GM23338 (cell line): ENCODE measurements around the gene SLC25A10. TPM values are rescaled to one million over a fixed set of nuclear protein-coding genes. Genes with fewer than 3 reads are reported as not detected.

Source experiments
- ATAC-seq: fragments of 200-7000 bp; cut with Tn5 transposase; 3 replicates; pipeline ENCODE4 v1.9.1; 2020
- DNase-seq: peaks from one replicate; pipeline ENCODE4 v3.0.0-alpha.2; 2015; ENCODE audit warnings: low spot score
- H2AFZ ChIP-seq: fragments of 200-600 bp; sonication (generic); 2 replicates; pipeline ENCODE4 v1.8.0; 2016; ENCODE audit warnings: antibody characterized with exemption, mild to moderate bottlenecking, moderate library complexity
- H3F3A ChIP-seq: fragments of 200-600 bp; sonication (generic); replicated peaks from 2 replicates; pipeline ENCODE4 v1.8.0; 2017; ENCODE audit warnings: antibody characterized with exemption, mixed run types, low read depth
- H3K27ac ChIP-seq: fragments of 200-600 bp; sonication (generic); 2 replicates; pipeline ENCODE4 v1.6.1; 2016; ENCODE audit warnings: low read depth
- H3K27me3 ChIP-seq: fragments of 200-600 bp; sonication (generic); 2 replicates; pipeline ENCODE4 v1.8.0; 2016; ENCODE audit warnings: mild to moderate bottlenecking, mixed run types, moderate library complexity; ENCODE audit not compliant: insufficient read depth
- H3K36me3 ChIP-seq: fragments of 200-600 bp; sonication (generic); 2 replicates; pipeline ENCODE4 v1.8.0; 2016; ENCODE audit warnings: mild to moderate bottlenecking; ENCODE audit not compliant: insufficient read depth
- H3K4me1 ChIP-seq: fragments of 200-600 bp; sonication (generic); 2 replicates; pipeline ENCODE4 v1.8.0; 2016; ENCODE audit warnings: mild to moderate bottlenecking, moderate library complexity; ENCODE audit not compliant: insufficient read depth
- H3K4me2 ChIP-seq: fragments of 200-600 bp; sonication (generic); 2 replicates; pipeline ENCODE4 v1.7.1; 2017; ENCODE audit warnings: mixed run types
- H3K4me3 ChIP-seq: fragments of 200-600 bp; sonication (generic); 2 replicates; pipeline ENCODE4 v1.6.1; 2016; ENCODE audit warnings: mixed run types
- H3K79me2 ChIP-seq: fragments of 200-600 bp; sonication (generic); replicated peaks from 2 replicates; pipeline ENCODE4 v1.8.0; 2017; ENCODE audit warnings: mild to moderate bottlenecking; ENCODE audit not compliant: insufficient read depth
- H3K9me2 ChIP-seq: fragments of 200-600 bp; sonication (generic); 2 replicates; pipeline ENCODE4 v1.8.0; 2017; ENCODE audit not compliant: insufficient read depth
- H4K20me1 ChIP-seq: fragments of 200-600 bp; sonication (generic); replicated peaks from 2 replicates; pipeline ENCODE4 v1.8.0; 2017; ENCODE audit warnings: mild to moderate bottlenecking; ENCODE audit not compliant: insufficient read depth
- H3K27ac Mint-ChIP-seq: 2 replicates; pipeline ENCODE4 v1.8.0; 2020; ENCODE audit warnings: inconsistent platforms, mild to moderate bottlenecking, moderate library complexity, mixed read lengths
- H3K27me3 Mint-ChIP-seq: 3 replicates; pipeline ENCODE4 v1.8.0; 2022; ENCODE audit warnings: low read depth, mild to moderate bottlenecking, moderate library complexity, mixed read lengths, inconsistent platforms; ENCODE audit not compliant: insufficient read depth, poor library complexity
- H3K36me3 Mint-ChIP-seq: 3 replicates; pipeline ENCODE4 v1.8.0; 2021; ENCODE audit warnings: low read depth, mild to moderate bottlenecking, inconsistent platforms, moderate library complexity, mixed read lengths
- H3K4me1 Mint-ChIP-seq: 3 replicates; pipeline ENCODE4 v1.8.0; 2020; ENCODE audit warnings: mild to moderate bottlenecking, inconsistent platforms, mixed read lengths
- H3K4me3 Mint-ChIP-seq: 3 replicates; pipeline ENCODE4 v1.8.0; 2021; ENCODE audit warnings: moderate library complexity, mild to moderate bottlenecking, inconsistent platforms, mixed read lengths
- H3K9me3 Mint-ChIP-seq: 3 replicates; pipeline ENCODE4 v1.8.0; 2020; ENCODE audit warnings: moderate library complexity, mild to moderate bottlenecking, inconsistent platforms, mixed read lengths
- CREB1 ChIP-seq: fragments of 250-450 bp; sonication (Bioruptor Pico); IDR thresholded peaks from 2 replicates; pipeline ENCODE4 v1.5.0; 2020; ENCODE audit warnings: low read depth, mild to moderate bottlenecking, moderate library complexity
- EZH2phosphoT487 ChIP-seq: fragments of 200-600 bp; sonication (generic); IDR thresholded peaks from one replicate; pipeline ENCODE4 v1.8.1; 2018; ENCODE audit warnings: antibody characterized with exemption; ENCODE audit not compliant: unreplicated experiment
- NANOG ChIP-seq: IDR thresholded peaks from 2 replicates; pipeline ENCODE4 v1.6.1; 2016; ENCODE audit warnings: antibody characterized with exemption, borderline replicate concordance
- STAT1 ChIP-seq: IDR thresholded peaks from one replicate; pipeline ENCODE4 v1.6.1; 2016; ENCODE audit warnings: antibody characterized with exemption; ENCODE audit not compliant: unreplicated experiment
- ZNF114 ChIP-seq: fragments of 250-450 bp; sonication (Bioruptor Pico); IDR thresholded peaks from 2 replicates; pipeline ENCODE4 v1.5.0; 2020; ENCODE audit warnings: mild to moderate bottlenecking, moderate library complexity
- ZNF331 ChIP-seq: fragments of 250-450 bp; sonication (Bioruptor Pico); IDR thresholded peaks from 2 replicates; pipeline ENCODE4 v1.5.0; 2020; ENCODE audit warnings: low read depth, mild to moderate bottlenecking, moderate library complexity
- polyA plus RNA-seq: library from polyadenylated mRNA; unstranded; fragments of >200 nt; fragmentation: Nextera tagmentation; extraction: Ambion mirVana; gene quantifications from 2 replicates; pipeline ENCODE4 v1.2.1, GENCODE V29; 2016
- total RNA-seq: library from RNA; depleted of rRNA; stranded (reverse); fragments of >200 nt; shearing (Covaris generic); gene quantifications from 2 replicates; pipeline ENCODE4 v1.2.3, GENCODE V29; 2014
- TF ChIP-seq, protein P1 (sequence below): IDR thresholded peaks from 2 replicates; pipeline ENCODE4 v1.6.1; 2016; ENCODE audit warnings: antibody characterized with exemption
- TF ChIP-seq, protein P2 (sequence below): fragments of 250-450 bp; sonication (Bioruptor Pico); IDR thresholded peaks from 2 replicates; pipeline ENCODE4 v1.5.0; 2020; ENCODE audit warnings: mild to moderate bottlenecking, moderate library complexity
- TF ChIP-seq, protein P3 (sequence below), 2 experiments: fragments of 200-600 bp in 1 of 2; sonication (generic) in 1 of 2; conservative IDR thresholded peaks; 2 replicates each; pipeline versions ENCODE4 v1.5.1 to v1.6.1; 2016 to 2017; ENCODE audit warnings: antibody characterized with exemption in 2 of 2, low read depth in 2 of 2, mild to moderate bottlenecking in 2 of 2, moderate library complexity in 1 of 2

SLC25A10 gene
- total and polyA plus RNA-seq, 2 experiments from 2014 or later: 25.7 to 47.4 TPM

DNA sequence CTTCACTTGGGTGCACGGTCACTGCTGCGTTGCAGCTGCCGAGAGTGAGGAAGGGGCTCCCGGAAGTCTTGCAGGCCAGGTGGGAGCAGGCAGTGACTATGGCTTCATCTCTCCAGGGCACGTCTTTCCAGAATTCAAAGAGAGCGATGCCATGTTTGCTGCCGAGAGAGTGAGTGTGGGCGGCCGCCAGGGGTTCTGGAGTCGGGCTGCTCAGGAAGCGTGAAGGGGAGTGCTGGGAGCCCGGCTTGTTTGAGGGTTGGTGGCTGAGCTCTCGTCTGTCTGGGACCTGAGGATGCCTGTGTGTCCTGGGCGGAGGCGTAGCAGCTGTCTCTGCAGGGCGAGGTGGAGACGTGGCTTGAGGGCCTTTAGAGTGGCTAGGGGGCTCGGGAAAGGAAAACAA, 22.0 kb upstream of the SLC25A10 start:
- Histone ChIP-seq H3K4me3 (no peak overlapping the region), H3K36me3 (no peaks in the 10 kb centered on the region), H3F3A (peaks cover 7% of the 10 kb centered on the region), H3K9me2 (no peaks in the 10 kb centered on the region), H3K27me3 (no peaks in the 10 kb centered on the region), H3K4me2 (no peak overlapping the region), H3K4me1 (no peaks in the 10 kb centered on the region), H3K79me2 (peaks cover 12% of the 10 kb centered on the region), H2AFZ (no peak overlapping the region), H3K27ac (no peak overlapping the region), H4K20me1 (peaks cover 5% of the 10 kb centered on the region; the same call in 1 of the 2 replicates)
- Mint-ChIP-seq H3K27me3 (peaks cover 11% of the 10 kb centered on the region), H3K4me3 (no peak overlapping the region), H3K4me1 (no peaks in the 10 kb centered on the region; the same call in 2 of the 3 replicates), H3K36me3 (peaks cover 49% of the 10 kb centered on the region), H3K9me3 (no peaks in the 10 kb centered on the region; the same call in 2 of the 3 replicates), H3K27ac (no peak overlapping the region; the same call in 1 of the 2 replicates)
- DNase-seq (no peak), ATAC-seq (no peak)
- TF ChIP-seq EZH2phosphoT487 (no peak), STAT1 (no peak), ZNF114 (CRISPR knock-in tag) (no peak), ZNF331 (CRISPR knock-in tag) (no peak), CREB1 (CRISPR knock-in tag) (no peak), NANOG (no peak)
- TF ChIP-seq, protein P1, sequence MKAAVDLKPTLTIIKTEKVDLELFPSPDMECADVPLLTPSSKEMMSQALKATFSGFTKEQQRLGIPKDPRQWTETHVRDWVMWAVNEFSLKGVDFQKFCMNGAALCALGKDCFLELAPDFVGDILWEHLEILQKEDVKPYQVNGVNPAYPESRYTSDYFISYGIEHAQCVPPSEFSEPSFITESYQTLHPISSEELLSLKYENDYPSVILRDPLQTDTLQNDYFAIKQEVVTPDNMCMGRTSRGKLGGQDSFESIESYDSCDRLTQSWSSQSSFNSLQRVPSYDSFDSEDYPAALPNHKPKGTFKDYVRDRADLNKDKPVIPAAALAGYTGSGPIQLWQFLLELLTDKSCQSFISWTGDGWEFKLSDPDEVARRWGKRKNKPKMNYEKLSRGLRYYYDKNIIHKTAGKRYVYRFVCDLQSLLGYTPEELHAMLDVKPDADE: no peak
- TF ChIP-seq, protein P2, sequence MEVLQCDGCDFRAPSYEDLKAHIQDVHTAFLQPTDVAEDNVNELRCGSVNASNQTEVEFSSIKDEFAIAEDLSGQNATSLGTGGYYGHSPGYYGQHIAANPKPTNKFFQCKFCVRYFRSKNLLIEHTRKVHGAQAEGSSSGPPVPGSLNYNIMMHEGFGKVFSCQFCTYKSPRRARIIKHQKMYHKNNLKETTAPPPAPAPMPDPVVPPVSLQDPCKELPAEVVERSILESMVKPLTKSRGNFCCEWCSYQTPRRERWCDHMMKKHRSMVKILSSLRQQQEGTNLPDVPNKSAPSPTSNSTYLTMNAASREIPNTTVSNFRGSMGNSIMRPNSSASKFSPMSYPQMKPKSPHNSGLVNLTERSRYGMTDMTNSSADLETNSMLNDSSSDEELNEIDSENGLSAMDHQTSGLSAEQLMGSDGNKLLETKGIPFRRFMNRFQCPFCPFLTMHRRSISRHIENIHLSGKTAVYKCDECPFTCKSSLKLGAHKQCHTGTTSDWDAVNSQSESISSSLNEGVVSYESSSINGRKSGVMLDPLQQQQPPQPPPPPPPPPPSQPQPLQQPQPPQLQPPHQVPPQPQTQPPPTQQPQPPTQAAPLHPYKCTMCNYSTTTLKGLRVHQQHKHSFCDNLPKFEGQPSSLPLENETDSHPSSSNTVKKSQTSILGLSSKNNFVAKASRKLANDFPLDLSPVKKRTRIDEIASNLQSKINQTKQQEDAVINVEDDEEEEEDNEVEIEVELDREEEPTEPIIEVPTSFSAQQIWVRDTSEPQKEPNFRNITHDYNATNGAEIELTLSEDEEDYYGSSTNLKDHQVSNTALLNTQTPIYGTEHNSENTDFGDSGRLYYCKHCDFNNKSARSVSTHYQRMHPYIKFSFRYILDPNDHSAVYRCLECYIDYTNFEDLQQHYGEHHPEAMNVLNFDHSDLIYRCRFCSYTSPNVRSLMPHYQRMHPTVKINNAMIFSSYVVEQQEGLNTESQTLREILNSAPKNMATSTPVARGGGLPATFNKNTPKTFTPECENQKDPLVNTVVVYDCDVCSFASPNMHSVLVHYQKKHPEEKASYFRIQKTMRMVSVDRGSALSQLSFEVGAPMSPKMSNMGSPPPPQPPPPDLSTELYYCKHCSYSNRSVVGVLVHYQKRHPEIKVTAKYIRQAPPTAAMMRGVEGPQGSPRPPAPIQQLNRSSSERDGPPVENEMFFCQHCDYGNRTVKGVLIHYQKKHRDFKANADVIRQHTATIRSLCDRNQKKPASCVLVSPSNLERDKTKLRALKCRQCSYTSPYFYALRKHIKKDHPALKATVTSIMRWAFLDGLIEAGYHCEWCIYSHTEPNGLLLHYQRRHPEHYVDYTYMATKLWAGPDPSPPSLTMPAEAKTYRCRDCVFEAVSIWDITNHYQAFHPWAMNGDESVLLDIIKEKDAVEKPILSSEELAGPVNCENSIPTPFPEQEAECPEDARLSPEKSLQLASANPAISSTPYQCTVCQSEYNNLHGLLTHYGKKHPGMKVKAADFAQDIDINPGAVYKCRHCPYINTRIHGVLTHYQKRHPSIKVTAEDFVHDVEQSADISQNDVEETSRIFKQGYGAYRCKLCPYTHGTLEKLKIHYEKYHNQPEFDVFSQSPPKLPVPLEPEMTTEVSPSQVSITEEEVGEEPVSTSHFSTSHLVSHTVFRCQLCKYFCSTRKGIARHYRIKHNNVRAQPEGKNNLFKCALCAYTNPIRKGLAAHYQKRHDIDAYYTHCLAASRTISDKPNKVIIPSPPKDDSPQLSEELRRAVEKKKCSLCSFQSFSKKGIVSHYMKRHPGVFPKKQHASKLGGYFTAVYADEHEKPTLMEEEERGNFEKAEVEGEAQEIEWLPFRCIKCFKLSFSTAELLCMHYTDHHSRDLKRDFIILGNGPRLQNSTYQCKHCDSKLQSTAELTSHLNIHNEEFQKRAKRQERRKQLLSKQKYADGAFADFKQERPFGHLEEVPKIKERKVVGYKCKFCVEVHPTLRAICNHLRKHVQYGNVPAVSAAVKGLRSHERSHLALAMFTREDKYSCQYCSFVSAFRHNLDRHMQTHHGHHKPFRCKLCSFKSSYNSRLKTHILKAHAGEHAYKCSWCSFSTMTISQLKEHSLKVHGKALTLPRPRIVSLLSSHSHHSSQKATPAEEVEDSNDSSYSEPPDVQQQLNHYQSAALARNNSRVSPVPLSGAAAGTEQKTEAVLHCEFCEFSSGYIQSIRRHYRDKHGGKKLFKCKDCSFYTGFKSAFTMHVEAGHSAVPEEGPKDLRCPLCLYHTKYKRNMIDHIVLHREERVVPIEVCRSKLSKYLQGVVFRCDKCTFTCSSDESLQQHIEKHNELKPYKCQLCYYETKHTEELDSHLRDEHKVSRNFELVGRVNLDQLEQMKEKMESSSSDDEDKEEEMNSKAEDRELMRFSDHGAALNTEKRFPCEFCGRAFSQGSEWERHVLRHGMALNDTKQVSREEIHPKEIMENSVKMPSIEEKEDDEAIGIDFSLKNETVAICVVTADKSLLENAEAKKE (CRISPR knock-in tag): no peak
- TF ChIP-seq, protein P3, sequence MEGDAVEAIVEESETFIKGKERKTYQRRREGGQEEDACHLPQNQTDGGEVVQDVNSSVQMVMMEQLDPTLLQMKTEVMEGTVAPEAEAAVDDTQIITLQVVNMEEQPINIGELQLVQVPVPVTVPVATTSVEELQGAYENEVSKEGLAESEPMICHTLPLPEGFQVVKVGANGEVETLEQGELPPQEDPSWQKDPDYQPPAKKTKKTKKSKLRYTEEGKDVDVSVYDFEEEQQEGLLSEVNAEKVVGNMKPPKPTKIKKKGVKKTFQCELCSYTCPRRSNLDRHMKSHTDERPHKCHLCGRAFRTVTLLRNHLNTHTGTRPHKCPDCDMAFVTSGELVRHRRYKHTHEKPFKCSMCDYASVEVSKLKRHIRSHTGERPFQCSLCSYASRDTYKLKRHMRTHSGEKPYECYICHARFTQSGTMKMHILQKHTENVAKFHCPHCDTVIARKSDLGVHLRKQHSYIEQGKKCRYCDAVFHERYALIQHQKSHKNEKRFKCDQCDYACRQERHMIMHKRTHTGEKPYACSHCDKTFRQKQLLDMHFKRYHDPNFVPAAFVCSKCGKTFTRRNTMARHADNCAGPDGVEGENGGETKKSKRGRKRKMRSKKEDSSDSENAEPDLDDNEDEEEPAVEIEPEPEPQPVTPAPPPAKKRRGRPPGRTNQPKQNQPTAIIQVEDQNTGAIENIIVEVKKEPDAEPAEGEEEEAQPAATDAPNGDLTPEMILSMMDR (conservative IDR thresholded peaks at IDR 0.05; ENCODE audit: low read depth in 2 of 2): no peak
